Upper lobe of right lung (tissue), 1 donor: ENCODE measurements around the gene EXOC4. TPM values are rescaled to one million over a fixed set of nuclear protein-coding genes. Genes with fewer than 3 reads are reported as not detected.

Experiments used
- ATAC-seq: fragments of 200-7000 bp; cut with Tn5 transposase; one replicate; pipeline ENCODE4 v1.9.1; 2020; ENCODE audit warnings: mild to moderate bottlenecking, moderate library complexity
- DNase-seq: peaks from one replicate; pipeline ENCODE4 v3.0.0-alpha.2; 2020
- H3K27ac ChIP-seq: fragments of 200-600 bp; one replicate; pipeline ENCODE4 v1.8.0; 2022
- H3K27me3 ChIP-seq: fragments of 200-600 bp; one replicate; pipeline ENCODE4 v1.8.0; 2022; ENCODE audit warnings: mild to moderate bottlenecking
- H3K36me3 ChIP-seq: fragments of 200-600 bp; one replicate; pipeline ENCODE4 v1.8.0; 2022
- H3K4me1 ChIP-seq: fragments of 200-600 bp; one replicate; pipeline ENCODE4 v1.8.0; 2022
- H3K4me3 ChIP-seq: fragments of 200-600 bp; one replicate; pipeline ENCODE4 v1.8.0; 2022; ENCODE audit warnings: mild to moderate bottlenecking
- H3K9me3 ChIP-seq: fragments of 200-600 bp; one replicate; pipeline ENCODE4 v1.8.0; 2022
- CTCF ChIP-seq: fragments of 200-600 bp; IDR thresholded peaks from one replicate; pipeline ENCODE4 v1.8.0; 2022; ENCODE audit warnings: antibody characterized with exemption
- intact Hi-C: fragments of 100-400 bp; cut with DNase I; formaldehyde crosslinking; loops from one replicate; pipeline ENCODE4 v1.11.0; 2022
- total RNA-seq: library from RNA; stranded (reverse); fragmentation: NEBNext Ultra II Directional; extraction: Animal tissue kit (Norgen Biotek cat#: 25700); gene quantifications from one replicate; pipeline ENCODE4 v1.2.1, GENCODE V29; 2021
- donor health status: DM: no; HTN: yes; CAD: no; lungs with severe emphysema.

EXOC4 gene
- total RNA-seq, 1 donor from 2014 or later = 73.5 TPM

- TF ChIP-seq CTCF = no peak
- DNase-seq = no peak
- Histone ChIP-seq H3K4me3 (no peak overlapping the region), H3K27ac (no peak overlapping the region), H3K9me3 (no peaks in the 10 kb centered on the region), H3K27me3 (no peaks in the 10 kb centered on the region), H3K36me3 (no peaks in the 10 kb centered on the region), H3K4me1 (no peaks in the 10 kb centered on the region)
- intact Hi-C loops = no loop called here
- ATAC-seq = no peak
These were observed 330.8 kb downstream of the EXOC4 start for GRCh38 chr7:133583545-133584171.

GRCh38 chr7:133584956-133585668 lies 332.2 kb downstream of the EXOC4 start:
- no peaks in the 10 kb centered on the region for H3K4me1 ChIP-seq
- H3K36me3 ChIP-seq = no peaks in the 10 kb centered on the region
- ATAC-seq (peak; percentile 23), DNase-seq (no peak)
- no peaks in the 10 kb centered on the region for H3K9me3 ChIP-seq
- TF ChIP-seq CTCF = no peak
- H3K27me3 ChIP-seq = no peaks in the 10 kb centered on the region
- H3K27ac ChIP-seq = no peak overlapping the region
- no peak overlapping the region for H3K4me3 ChIP-seq
- intact Hi-C loops = no loop called here

- no peaks in the 10 kb centered on the region for H3K9me3 ChIP-seq
- no peaks in the 10 kb centered on the region for H3K27me3 ChIP-seq
- H3K27ac ChIP-seq = no peak overlapping the region
- DNase-seq (no peak), ATAC-seq (no peak)
- H3K4me3 ChIP-seq = no peak overlapping the region
- no peaks in the 10 kb centered on the region for H3K4me1 ChIP-seq
- no peaks in the 10 kb centered on the region for H3K36me3 ChIP-seq
- intact Hi-C loops = no loop called here
- no peak for TF ChIP-seq CTCF
These were observed 333.4 kb downstream of the EXOC4 start for GRCh38 chr7:133586253-133586652.

GRCh38 chr7:133587903-133588302 lies 335.0 kb downstream of the EXOC4 start:
- intact Hi-C loops = no loop called here
- no peaks in the 10 kb centered on the region for H3K4me1 ChIP-seq
- no peak for TF ChIP-seq CTCF
- ATAC-seq (no peak), DNase-seq (no peak)
- H3K9me3 ChIP-seq = no peaks in the 10 kb centered on the region
- no peak overlapping the region for H3K27ac ChIP-seq
- H3K36me3 ChIP-seq = no peaks in the 10 kb centered on the region
- no peaks in the 10 kb centered on the region for H3K27me3 ChIP-seq
- H3K4me3 ChIP-seq = no peak overlapping the region

- ATAC-seq = no peak
- H3K4me3 ChIP-seq = no peak overlapping the region
- TF ChIP-seq CTCF = no peak
These were observed 337.9 kb downstream of the EXOC4 start for GRCh38 chr7:133590795-133591194.

More at GRCh38 chr7:133590795-133591194, 337.9 kb downstream of the EXOC4 start:
- Histone ChIP-seq H3K27me3 (no peaks in the 10 kb centered on the region), H3K36me3 (no peaks in the 10 kb centered on the region), H3K9me3 (no peaks in the 10 kb centered on the region), H3K4me1 (no peaks in the 10 kb centered on the region), H3K27ac (no peak overlapping the region)
- intact Hi-C loops = no loop called here
- DNase-seq = no peak
